ENCODE results near the gene CRYBG1.

Gene CRYBG1

GRCh38 chr6:106527979-106528378, 167.5 kb downstream of the CRYBG1 start:
- no peak for DNase-seq (ENCODE audit: low read depth)
- TF ChIP-seq CTCF (IDR thresholded peaks at IDR 0.05; ENCODE audit: insufficient read depth, low read depth, low read length, missing control alignments) = no peak
- no peak overlapping the region for H3K4me3 ChIP-seq (ENCODE audit: low read depth, low read length)

- DNase-seq (ENCODE audit: low read depth) = no peak
- TF ChIP-seq CTCF (IDR thresholded peaks at IDR 0.05; ENCODE audit: insufficient read depth, low read depth, low read length, missing control alignments) = no peak
- no peak overlapping the region for H3K4me3 ChIP-seq (ENCODE audit: low read depth, low read length)
These were observed 168.0 kb downstream of the CRYBG1 start for GRCh38 chr6:106528521-106528920.

- no peak overlapping the region for H3K4me3 ChIP-seq (ENCODE audit: low read depth, low read length)
- DNase-seq (ENCODE audit: low read depth) = no peak
These were observed 168.9 kb downstream of the CRYBG1 start for GRCh38 chr6:106529438-106529837.

GRCh38 chr6:106530026-106530425, 169.5 kb downstream of the CRYBG1 start:
- H3K4me3 ChIP-seq (ENCODE audit: low read depth, low read length) = no peak overlapping the region
- no peak for DNase-seq (ENCODE audit: low read depth)
- TF ChIP-seq CTCF (IDR thresholded peaks at IDR 0.05; ENCODE audit: insufficient read depth, low read depth, low read length, missing control alignments) = no peak

More at GRCh38 chr6:106529438-106529837, 168.9 kb downstream of the CRYBG1 start:
- TF ChIP-seq CTCF (IDR thresholded peaks at IDR 0.05; ENCODE audit: insufficient read depth, low read depth, low read length, missing control alignments) = no peak

- TF ChIP-seq CTCF (IDR thresholded peaks at IDR 0.05; ENCODE audit: insufficient read depth, low read depth, low read length, missing control alignments) = no peak
- no peak for DNase-seq (ENCODE audit: low read depth)
- H3K4me3 ChIP-seq (ENCODE audit: low read depth, low read length) = no peak overlapping the region
These were observed 170.0 kb downstream of the CRYBG1 start for GRCh38 chr6:106530502-106530901.

- no peak for DNase-seq (ENCODE audit: low read depth)
- no peak for TF ChIP-seq CTCF (IDR thresholded peaks at IDR 0.05; ENCODE audit: insufficient read depth, low read depth, low read length, missing control alignments)
- H3K4me3 ChIP-seq (ENCODE audit: low read depth, low read length) = no peak overlapping the region
These were observed 172.5 kb downstream of the CRYBG1 start for GRCh38 chr6:106533054-106533453.

- TF ChIP-seq CTCF (IDR thresholded peaks at IDR 0.05; ENCODE audit: insufficient read depth, low read depth, low read length, missing control alignments) = no peak
- no peak overlapping the region for H3K4me3 ChIP-seq (ENCODE audit: low read depth, low read length)
- no peak for DNase-seq (ENCODE audit: low read depth)
These were observed 173.5 kb downstream of the CRYBG1 start for GRCh38 chr6:106534004-106534403.

All from GM12865 (cell line).